ENCODE data around the gene CCDC93.

Gene CCDC93

DNA sequence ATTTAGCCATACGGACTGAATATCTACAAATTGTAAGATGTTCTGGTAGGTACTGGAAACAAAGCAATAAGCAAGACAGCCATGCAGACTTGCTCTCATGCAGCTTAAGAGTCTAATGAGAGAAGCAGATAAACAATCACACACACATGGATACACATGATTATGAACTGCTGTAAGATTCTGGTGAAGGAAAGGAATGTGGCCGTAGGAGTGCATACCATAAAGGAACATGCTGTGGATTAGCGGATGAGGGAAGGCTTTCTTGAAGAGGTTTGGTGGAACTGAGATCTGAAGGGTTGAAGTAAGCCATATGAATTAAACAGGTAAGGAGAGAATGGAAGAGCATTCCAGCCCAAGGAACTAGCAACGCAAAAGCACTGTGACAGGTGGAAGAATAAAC lies 13.8 kb downstream of the CCDC93 start:
- DNase-seq (ENCODE audit: insufficient read length, low spot score) (no peak), FAIRE-seq (no peak)
- no peak for TF ChIP-seq SPI1 (IDR thresholded peaks at IDR 0.05; ENCODE audit: low read depth, low read length)
- TF ChIP-seq POLR2AphosphoS5 (IDR thresholded peaks at IDR 0.05; ENCODE audit: low read depth, low read length): no peak
- TF ChIP-seq TAF1 (IDR thresholded peaks at IDR 0.05; ENCODE audit: low read depth, low read length): no peak
- TF ChIP-seq PAX5 (IDR thresholded peaks at IDR 0.05; ENCODE audit: insufficient read depth, low read length, severe bottlenecking): no peak
- TF ChIP-seq POU2F2 (IDR thresholded peaks at IDR 0.05; ENCODE audit: low read depth, low read length): no peak
- no peak for TF ChIP-seq POLR2A (IDR thresholded peaks at IDR 0.05; ENCODE audit: low read depth, low read length)

DNA sequence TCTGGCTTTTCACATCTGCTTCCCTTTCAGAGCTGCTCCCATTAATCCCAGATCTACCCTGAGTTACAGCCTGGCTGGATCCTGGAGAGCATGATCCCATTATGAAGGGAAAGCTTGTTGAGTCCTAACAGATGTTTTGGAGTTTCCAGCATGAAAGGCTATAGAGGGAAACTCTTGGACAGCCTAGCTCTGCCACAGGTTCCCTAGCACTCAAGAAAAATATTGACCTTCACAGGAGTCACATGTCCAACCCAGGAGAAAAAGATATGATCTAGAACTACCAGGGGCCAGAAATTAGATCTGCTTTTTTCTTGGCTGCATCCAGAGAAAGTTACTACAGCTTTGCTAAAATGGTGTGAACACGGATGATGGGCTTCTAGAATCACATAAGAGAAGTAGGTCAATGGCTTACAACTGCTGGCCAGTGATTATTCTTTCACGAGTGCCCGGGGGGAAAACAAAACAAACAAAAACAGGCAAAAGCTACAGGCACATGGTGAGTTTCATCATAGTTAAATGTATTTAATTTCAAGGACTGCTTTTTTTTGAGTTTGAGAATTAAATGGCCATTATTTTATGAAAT lies 15.9 kb downstream of the CCDC93 start:
- no peak for DNase-seq (ENCODE audit: insufficient read length, low spot score)
- FAIRE-seq: no peak
- TF ChIP-seq PAX5 (IDR thresholded peaks at IDR 0.05; ENCODE audit: insufficient read depth, low read length, severe bottlenecking) (no peak), SPI1 (IDR thresholded peaks at IDR 0.05; ENCODE audit: low read depth, low read length) (no peak), POLR2A (IDR thresholded peaks at IDR 0.05; ENCODE audit: low read depth, low read length) (no peak), POLR2AphosphoS5 (IDR thresholded peaks at IDR 0.05; ENCODE audit: low read depth, low read length) (no peak), TAF1 (IDR thresholded peaks at IDR 0.05; ENCODE audit: low read depth, low read length) (no peak), POU2F2 (IDR thresholded peaks at IDR 0.05; ENCODE audit: low read depth, low read length) (no peak)

DNA sequence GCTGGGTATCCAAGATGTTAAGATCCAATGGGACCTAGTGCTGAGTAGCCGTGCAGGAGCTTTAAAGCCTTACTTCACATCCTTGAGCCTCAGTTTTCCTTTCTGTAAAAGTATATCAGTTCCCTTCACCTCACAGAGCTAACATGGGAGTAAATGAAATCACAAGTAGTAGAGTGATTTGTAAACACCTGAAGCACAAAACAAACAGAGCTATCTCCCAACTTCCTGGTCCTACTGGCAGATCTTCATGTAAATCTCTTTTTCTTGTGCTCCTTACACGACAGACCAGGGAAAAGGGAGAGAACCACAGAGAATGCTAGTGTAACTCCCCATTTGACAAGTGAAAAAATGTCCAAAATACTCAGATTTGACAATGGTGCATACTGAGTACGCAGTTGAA lies 17.3 kb downstream of the CCDC93 start:
- no peak for DNase-seq (ENCODE audit: insufficient read length, low spot score)
- TF ChIP-seq POLR2A (IDR thresholded peaks at IDR 0.05; ENCODE audit: low read depth, low read length): no peak
- no peak for TF ChIP-seq TAF1 (IDR thresholded peaks at IDR 0.05; ENCODE audit: low read depth, low read length)
- TF ChIP-seq POU2F2 (IDR thresholded peaks at IDR 0.05; ENCODE audit: low read depth, low read length): no peak
- no peak for TF ChIP-seq PAX5 (IDR thresholded peaks at IDR 0.05; ENCODE audit: insufficient read depth, low read length, severe bottlenecking)
- no peak for TF ChIP-seq POLR2AphosphoS5 (IDR thresholded peaks at IDR 0.05; ENCODE audit: low read depth, low read length)
- TF ChIP-seq SPI1 (IDR thresholded peaks at IDR 0.05; ENCODE audit: low read depth, low read length): no peak

DNA sequence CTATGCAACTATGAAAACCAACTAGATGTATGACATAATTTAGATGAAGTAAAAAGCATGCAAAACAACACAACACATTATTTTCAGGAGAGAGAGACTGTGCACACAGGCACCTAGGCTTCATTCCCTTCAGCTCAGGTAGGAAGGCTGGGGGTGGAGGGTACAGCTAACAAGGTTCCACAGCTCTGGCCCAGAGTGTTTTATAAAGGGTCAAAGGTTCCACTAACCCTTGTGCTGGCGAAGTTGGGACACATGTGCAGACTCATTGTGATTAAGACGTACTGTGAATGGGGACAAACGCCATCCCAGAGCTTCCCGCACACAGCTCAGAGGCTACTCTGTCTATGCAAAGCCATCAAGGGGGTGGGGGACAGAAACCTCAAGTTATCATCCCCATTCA lies 19.1 kb downstream of the CCDC93 start:
- no peak for DNase-seq (ENCODE audit: insufficient read length, low spot score)
- FAIRE-seq: no peak
- TF ChIP-seq SPI1 (IDR thresholded peaks at IDR 0.05; ENCODE audit: low read depth, low read length) (no peak), PAX5 (IDR thresholded peaks at IDR 0.05; ENCODE audit: insufficient read depth, low read length, severe bottlenecking) (no peak), TAF1 (IDR thresholded peaks at IDR 0.05; ENCODE audit: low read depth, low read length) (no peak), POU2F2 (IDR thresholded peaks at IDR 0.05; ENCODE audit: low read depth, low read length) (no peak)

More for the DNA sequence above, 17.3 kb downstream of the CCDC93 start:
- FAIRE-seq: no peak

DNA sequence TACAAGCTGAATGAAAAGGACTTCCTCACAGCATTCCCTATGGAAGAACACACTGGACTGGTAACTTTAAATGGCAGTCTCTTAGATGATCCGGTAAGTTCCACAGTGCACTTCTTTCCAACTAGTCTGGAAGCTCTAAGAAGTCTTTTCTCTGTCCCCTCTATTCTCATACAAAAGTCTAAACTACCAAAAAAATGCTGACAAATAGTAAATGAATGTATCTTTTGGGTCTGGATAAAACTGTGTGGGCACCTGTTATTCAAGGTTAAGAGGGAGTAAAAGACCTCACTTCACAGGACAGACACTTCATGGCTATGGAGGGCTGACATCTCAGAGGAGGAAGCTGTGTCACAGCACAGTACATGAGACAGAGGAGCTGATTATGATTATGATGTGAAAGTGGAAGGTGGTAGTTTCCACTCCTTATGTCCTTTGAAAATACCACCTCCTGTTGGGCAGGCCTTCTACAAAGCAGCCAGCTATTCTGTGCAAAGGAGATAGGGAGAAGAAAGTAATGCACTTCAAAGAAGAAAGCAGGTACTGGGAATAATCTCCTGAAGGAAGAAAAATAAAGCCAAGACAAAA lies 23.9 kb downstream of the CCDC93 start:
- DNase-seq (ENCODE audit: insufficient read length, low spot score) (no peak), FAIRE-seq (no peak)
- no peak for TF ChIP-seq POLR2AphosphoS5 (IDR thresholded peaks at IDR 0.05; ENCODE audit: low read depth, low read length)
- TF ChIP-seq PAX5 (IDR thresholded peaks at IDR 0.05; ENCODE audit: insufficient read depth, low read length, severe bottlenecking): no peak
- TF ChIP-seq POLR2A (IDR thresholded peaks at IDR 0.05; ENCODE audit: low read depth, low read length): no peak
- no peak for TF ChIP-seq SPI1 (IDR thresholded peaks at IDR 0.05; ENCODE audit: low read depth, low read length)
- no peak for TF ChIP-seq TAF1 (IDR thresholded peaks at IDR 0.05; ENCODE audit: low read depth, low read length)
- TF ChIP-seq POU2F2 (IDR thresholded peaks at IDR 0.05; ENCODE audit: low read depth, low read length): no peak

DNA sequence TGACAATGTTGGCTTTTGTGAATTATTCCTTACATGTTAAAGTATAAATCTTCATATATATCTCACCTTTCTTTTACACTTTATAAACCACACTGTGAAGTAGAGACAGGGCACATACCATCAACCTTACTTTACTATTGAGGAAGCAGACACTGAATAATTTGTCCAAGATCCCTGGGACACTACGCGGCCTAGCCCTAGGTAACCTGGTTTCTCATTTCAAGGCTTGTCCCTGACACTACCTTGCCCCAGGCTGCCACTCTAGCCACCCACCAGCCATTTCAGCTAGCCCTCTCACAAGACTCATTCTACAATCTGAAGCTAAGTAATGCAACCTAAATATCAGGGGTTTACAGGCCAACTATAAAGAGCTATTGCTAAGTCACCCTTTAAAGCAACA lies 26.7 kb downstream of the CCDC93 start:
- TF ChIP-seq SPI1 (IDR thresholded peaks at IDR 0.05; ENCODE audit: low read depth, low read length): no peak
- no peak for TF ChIP-seq POLR2A (IDR thresholded peaks at IDR 0.05; ENCODE audit: low read depth, low read length)
- TF ChIP-seq POU2F2 (IDR thresholded peaks at IDR 0.05; ENCODE audit: low read depth, low read length): no peak
- TF ChIP-seq PAX5 (IDR thresholded peaks at IDR 0.05; ENCODE audit: insufficient read depth, low read length, severe bottlenecking): no peak
- TF ChIP-seq TAF1 (IDR thresholded peaks at IDR 0.05; ENCODE audit: low read depth, low read length): no peak
- TF ChIP-seq POLR2AphosphoS5 (IDR thresholded peaks at IDR 0.05; ENCODE audit: low read depth, low read length): no peak
- FAIRE-seq (no peak), DNase-seq (ENCODE audit: insufficient read length, low spot score) (no peak)

- no peak for FAIRE-seq
- DNase-seq (ENCODE audit: insufficient read length, low spot score): no peak
- TF ChIP-seq POU2F2 (IDR thresholded peaks at IDR 0.05; ENCODE audit: low read depth, low read length) (no peak), POLR2A (IDR thresholded peaks at IDR 0.05; ENCODE audit: low read depth, low read length) (no peak), SPI1 (IDR thresholded peaks at IDR 0.05; ENCODE audit: low read depth, low read length) (no peak), POLR2AphosphoS5 (IDR thresholded peaks at IDR 0.05; ENCODE audit: low read depth, low read length) (no peak), PAX5 (IDR thresholded peaks at IDR 0.05; ENCODE audit: insufficient read depth, low read length, severe bottlenecking) (no peak), TAF1 (IDR thresholded peaks at IDR 0.05; ENCODE audit: low read depth, low read length) (no peak)
These were observed 28.8 kb downstream of the CCDC93 start for GRCh38 chr2:117985092-117985491.

GRCh38 chr2:117984208-117984607 lies 29.7 kb downstream of the CCDC93 start:
- no peak for TF ChIP-seq POLR2A (IDR thresholded peaks at IDR 0.05; ENCODE audit: low read depth, low read length)
- TF ChIP-seq POLR2AphosphoS5 (IDR thresholded peaks at IDR 0.05; ENCODE audit: low read depth, low read length): no peak
- TF ChIP-seq TAF1 (IDR thresholded peaks at IDR 0.05; ENCODE audit: low read depth, low read length): no peak
- no peak for TF ChIP-seq PAX5 (IDR thresholded peaks at IDR 0.05; ENCODE audit: insufficient read depth, low read length, severe bottlenecking)
- no peak for TF ChIP-seq SPI1 (IDR thresholded peaks at IDR 0.05; ENCODE audit: low read depth, low read length)
- TF ChIP-seq POU2F2 (IDR thresholded peaks at IDR 0.05; ENCODE audit: low read depth, low read length): no peak
- FAIRE-seq (no peak), DNase-seq (ENCODE audit: insufficient read length, low spot score) (no peak)

GRCh38 chr2:117983040-117983439 lies 30.8 kb downstream of the CCDC93 start:
- TF ChIP-seq TAF1 (IDR thresholded peaks at IDR 0.05; ENCODE audit: low read depth, low read length): no peak
- TF ChIP-seq POU2F2 (IDR thresholded peaks at IDR 0.05; ENCODE audit: low read depth, low read length): no peak
- no peak for TF ChIP-seq PAX5 (IDR thresholded peaks at IDR 0.05; ENCODE audit: insufficient read depth, low read length, severe bottlenecking)
- TF ChIP-seq SPI1 (IDR thresholded peaks at IDR 0.05; ENCODE audit: low read depth, low read length): no peak
- no peak for TF ChIP-seq POLR2AphosphoS5 (IDR thresholded peaks at IDR 0.05; ENCODE audit: low read depth, low read length)
- no peak for TF ChIP-seq POLR2A (IDR thresholded peaks at IDR 0.05; ENCODE audit: low read depth, low read length)
- FAIRE-seq: no peak
- no peak for DNase-seq (ENCODE audit: insufficient read length, low spot score)
